ENCODE results near the gene CCNY.
"Not testable (repeated sequence)": the region's sequence is repeated elsewhere in the genome, so short reads cannot be mapped to it uniquely, and the experiment has no call there.

The CCNY gene

GRCh38 chr10:35388197-35388596 lies 51.9 kb downstream of the CCNY start:
- DNase-seq: no peak

GRCh38 chr10:35388682-35389081 lies 52.4 kb downstream of the CCNY start:
- no peak for DNase-seq

GRCh38 chr10:35390161-35390840 lies 54.0 kb downstream of the CCNY start:
- no peak for DNase-seq

GRCh38 chr10:35390843-35391152 lies 54.5 kb downstream of the CCNY start:
- DNase-seq: no peak

GRCh38 chr10:35391153-35391953 lies 55.0 kb downstream of the CCNY start:
- DNase-seq: no peak

- no peak for DNase-seq
These were observed 55.6 kb downstream of the CCNY start for GRCh38 chr10:35391954-35392262.

- no peak for DNase-seq
These were observed 56.3 kb downstream of the CCNY start for GRCh38 chr10:35392482-35393228.

- DNase-seq: no peak
These were observed 58.1 kb downstream of the CCNY start for GRCh38 chr10:35394411-35394851.

GRCh38 chr10:35394934-35395333 lies 58.6 kb downstream of the CCNY start:
- no peak for DNase-seq

GRCh38 chr10:35396560-35397434 lies 60.5 kb downstream of the CCNY start:
- DNase-seq: no peak

- DNase-seq: no peak
These were observed 61.6 kb downstream of the CCNY start for GRCh38 chr10:35397953-35398352.

- DNase-seq: no peak
These were observed 62.0 kb downstream of the CCNY start for GRCh38 chr10:35398355-35398754.

GRCh38 chr10:35398908-35399307 lies 62.6 kb downstream of the CCNY start:
- no peak for DNase-seq

GRCh38 chr10:35399414-35400009 lies 63.2 kb downstream of the CCNY start:
- no peak for DNase-seq

- no peak for DNase-seq
These were observed 64.4 kb downstream of the CCNY start for GRCh38 chr10:35400595-35401268.

- not testable (repeated sequence) for DNase-seq
These were observed 67.2 kb downstream of the CCNY start for GRCh38 chr10:35403491-35403890.

- DNase-seq: not testable (repeated sequence)
These were observed 67.8 kb downstream of the CCNY start for GRCh38 chr10:35404077-35404476.

GRCh38 chr10:35406003-35406630 lies 69.8 kb downstream of the CCNY start:
- DNase-seq: not testable (repeated sequence)

- DNase-seq: not testable (repeated sequence)
These were observed 71.4 kb downstream of the CCNY start for GRCh38 chr10:35407696-35408095.

- no peak for DNase-seq
These were observed 72.8 kb downstream of the CCNY start for GRCh38 chr10:35409094-35409582.

- no peak for DNase-seq
These were observed 73.5 kb downstream of the CCNY start for GRCh38 chr10:35409808-35410207.

All from NCI-H2081 (cell line).